HepG2 (cell line): Measurements from ENCODE around the gene MIA2. TPM values are rescaled to one million over a fixed set of nuclear protein-coding genes. Genes with fewer than 3 reads are reported as not detected.

Experiments used
- CREB1 ChIP-seq, 2 experiments: fragments of 450-650 bp in 1 of 2; IDR thresholded peaks; 2 replicates each; pipeline ENCODE4 v1.6.1; 2016 to 2017; ENCODE audit warnings: control low read depth in 1 of 2, mild to moderate bottlenecking in 1 of 2, missing compliant biosample characterization in 1 of 2, missing genetic modification characterization in 1 of 2
- CREBL2 ChIP-seq: sonication (generic); formaldehyde crosslinking; IDR thresholded peaks from 2 replicates; pipeline ENCODE4 v1.8.1; 2023; ENCODE audit warnings: missing genetic modification reagents, mild to moderate bottlenecking, borderline replicate concordance
- HMGXB3 ChIP-seq: sonication (generic); formaldehyde crosslinking; IDR thresholded peaks from 2 replicates; pipeline ENCODE4 v1.4.0; 2020; ENCODE audit warnings: missing genetic modification reagents, borderline replicate concordance
- PPARG ChIP-seq: conservative IDR thresholded peaks from 2 replicates; pipeline ENCODE4 v1.6.1; 2016; ENCODE audit warnings: missing biosample characterization, missing genetic modification reagents
- SALL1 ChIP-seq: sonication (generic); formaldehyde crosslinking; IDR thresholded peaks from 2 replicates; pipeline ENCODE4 v1.8.0; 2022; ENCODE audit warnings: mild to moderate bottlenecking, missing genetic modification reagents
- SIN3A ChIP-seq: IDR thresholded peaks from 2 replicates; pipeline ENCODE4 v1.6.1; 2011; ENCODE audit warnings: low read depth, mild to moderate bottlenecking, control low read depth, low read length, borderline replicate concordance
- SIN3B ChIP-seq: fragments of 150-350 bp; IDR thresholded peaks from 2 replicates; pipeline ENCODE4 v1.6.1; 2014; ENCODE audit warnings: low read length
- TRIM24 ChIP-seq: sonication (generic); formaldehyde crosslinking; IDR thresholded peaks from 2 replicates; pipeline ENCODE4 v1.8.0; 2022; ENCODE audit warnings: mild to moderate bottlenecking, missing genetic modification reagents
- ZNF44 ChIP-seq: sonication (generic); formaldehyde crosslinking; IDR thresholded peaks from 2 replicates; pipeline ENCODE4 v1.5.1; 2020; ENCODE audit warnings: mild to moderate bottlenecking, missing genetic modification reagents
- polyA plus RNA-seq, 8 experiments: library from polyadenylated mRNA; depleted of rRNA in 3 of 8; stranded (reverse) in 7 of 8; unstranded in 1 of 8; fragments of >200 nt; fragmentation: Illumina TruSeq in 4 of 8; extraction: Trizol in 4 of 8; gene quantifications; 2 replicates each; pipeline versions ENCODE4 v1.2.1 to v1.2.3, GENCODE V29; 2011 to 2016; ENCODE audit warnings: low read depth in 4 of 8, missing spikeins in 1 of 8, mixed read lengths in 1 of 8; ENCODE audit not compliant: insufficient read depth in 1 of 8
- total RNA-seq, 5 experiments: library from RNA; depleted of rRNA; stranded (reverse); fragments of >200 nt; fragmentation: Illumina TruSeq; extraction: Trizol; gene quantifications; 2 replicates each; pipeline ENCODE4 v1.2.3, GENCODE V29; 2016; ENCODE audit warnings: low read depth in 1 of 5
- TF ChIP-seq, protein P1 (sequence below): sonication (generic); formaldehyde crosslinking; IDR thresholded peaks from 2 replicates; pipeline ENCODE4 v1.4.0; 2020; ENCODE audit warnings: missing genetic modification reagents, borderline replicate concordance
- TF ChIP-seq, protein P2 (sequence below): IDR thresholded peaks from 2 replicates; pipeline ENCODE4 v1.6.1; 2018; ENCODE audit warnings: missing genetic modification reagents, mild to moderate bottlenecking, missing compliant biosample characterization
- TF ChIP-seq, protein P3 (sequence below): sonication (generic); formaldehyde crosslinking; IDR thresholded peaks from 2 replicates; pipeline ENCODE4 v1.5.1; 2020; ENCODE audit warnings: missing genetic modification reagents, mild to moderate bottlenecking, borderline replicate concordance
- TF ChIP-seq, protein P4 (sequence below): sonication (generic); formaldehyde crosslinking; IDR thresholded peaks from 2 replicates; pipeline ENCODE4 v1.5.0; 2020; ENCODE audit warnings: missing genetic modification reagents

MIA2 gene
- total and polyA plus RNA-seq, 2 of the 13 experiments (the other 11 are each of a cell fraction or from before 2014, with no cell fraction given): 134 to 158 TPM

DNA sequence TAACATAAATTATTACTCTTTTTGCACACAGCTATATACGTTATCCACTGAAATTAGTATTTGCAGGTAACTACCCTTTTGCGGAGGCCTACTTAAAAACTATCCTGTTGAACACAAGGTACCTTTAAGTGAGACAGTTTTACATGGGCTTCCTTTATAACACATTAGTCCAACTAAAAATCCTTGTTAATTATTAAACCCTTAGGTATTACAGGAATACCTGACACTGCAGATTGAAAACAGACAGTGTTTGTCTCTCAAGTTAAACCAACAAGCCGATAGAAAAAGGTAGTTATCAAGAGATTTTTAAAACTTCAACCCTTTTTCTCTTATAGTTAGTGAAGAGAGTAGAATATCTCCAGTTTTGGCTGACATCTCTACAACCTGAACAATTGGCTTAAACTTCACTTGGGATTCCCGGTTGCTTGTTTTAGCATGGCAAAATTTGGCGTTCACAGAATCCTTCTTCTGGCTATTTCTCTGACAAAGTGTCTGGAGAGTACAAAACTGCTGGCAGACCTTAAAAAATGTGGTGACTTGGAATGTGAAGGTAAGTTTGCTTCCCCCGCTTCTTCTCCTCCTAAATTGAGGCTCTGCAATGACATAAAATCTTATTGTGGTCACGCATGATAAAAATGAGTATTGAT, at the start of gene MIA2 (continued):
- TF ChIP-seq CREB1 (IDR thresholded peaks at IDR 0.05): no peak
- peak; percentile 65; the same call in 1 of the 2 replicates for TF ChIP-seq CREB1 (CRISPR knock-in tag; IDR thresholded peaks at IDR 0.05)
- 0 out of 2 replicates have a peak, but pooled peaks have one; percentile 16 for TF ChIP-seq CREBL2 (CRISPR knock-in tag)
- no peak for TF ChIP-seq TRIM24 (CRISPR knock-in tag)
- TF ChIP-seq, protein P1, sequence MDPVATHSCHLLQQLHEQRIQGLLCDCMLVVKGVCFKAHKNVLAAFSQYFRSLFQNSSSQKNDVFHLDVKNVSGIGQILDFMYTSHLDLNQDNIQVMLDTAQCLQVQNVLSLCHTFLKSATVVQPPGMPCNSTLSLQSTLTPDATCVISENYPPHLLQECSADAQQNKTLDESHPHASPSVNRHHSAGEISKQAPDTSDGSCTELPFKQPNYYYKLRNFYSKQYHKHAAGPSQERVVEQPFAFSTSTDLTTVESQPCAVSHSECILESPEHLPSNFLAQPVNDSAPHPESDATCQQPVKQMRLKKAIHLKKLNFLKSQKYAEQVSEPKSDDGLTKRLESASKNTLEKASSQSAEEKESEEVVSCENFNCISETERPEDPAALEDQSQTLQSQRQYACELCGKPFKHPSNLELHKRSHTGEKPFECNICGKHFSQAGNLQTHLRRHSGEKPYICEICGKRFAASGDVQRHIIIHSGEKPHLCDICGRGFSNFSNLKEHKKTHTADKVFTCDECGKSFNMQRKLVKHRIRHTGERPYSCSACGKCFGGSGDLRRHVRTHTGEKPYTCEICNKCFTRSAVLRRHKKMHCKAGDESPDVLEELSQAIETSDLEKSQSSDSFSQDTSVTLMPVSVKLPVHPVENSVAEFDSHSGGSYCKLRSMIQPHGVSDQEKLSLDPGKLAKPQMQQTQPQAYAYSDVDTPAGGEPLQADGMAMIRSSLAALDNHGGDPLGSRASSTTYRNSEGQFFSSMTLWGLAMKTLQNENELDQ (CRISPR knock-in tag): 0 out of 2 replicates have a peak, but pooled peaks have one; percentile 16
- TF ChIP-seq, protein P2, sequence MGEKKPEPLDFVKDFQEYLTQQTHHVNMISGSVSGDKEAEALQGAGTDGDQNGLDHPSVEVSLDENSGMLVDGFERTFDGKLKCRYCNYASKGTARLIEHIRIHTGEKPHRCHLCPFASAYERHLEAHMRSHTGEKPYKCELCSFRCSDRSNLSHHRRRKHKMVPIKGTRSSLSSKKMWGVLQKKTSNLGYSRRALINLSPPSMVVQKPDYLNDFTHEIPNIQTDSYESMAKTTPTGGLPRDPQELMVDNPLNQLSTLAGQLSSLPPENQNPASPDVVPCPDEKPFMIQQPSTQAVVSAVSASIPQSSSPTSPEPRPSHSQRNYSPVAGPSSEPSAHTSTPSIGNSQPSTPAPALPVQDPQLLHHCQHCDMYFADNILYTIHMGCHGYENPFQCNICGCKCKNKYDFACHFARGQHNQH: peak; percentile 72; the same call in 1 of the 2 replicates
- TF ChIP-seq SIN3B: 0 out of 2 replicates have a peak, but pooled peaks have one; percentile 31
- TF ChIP-seq, protein P3, sequence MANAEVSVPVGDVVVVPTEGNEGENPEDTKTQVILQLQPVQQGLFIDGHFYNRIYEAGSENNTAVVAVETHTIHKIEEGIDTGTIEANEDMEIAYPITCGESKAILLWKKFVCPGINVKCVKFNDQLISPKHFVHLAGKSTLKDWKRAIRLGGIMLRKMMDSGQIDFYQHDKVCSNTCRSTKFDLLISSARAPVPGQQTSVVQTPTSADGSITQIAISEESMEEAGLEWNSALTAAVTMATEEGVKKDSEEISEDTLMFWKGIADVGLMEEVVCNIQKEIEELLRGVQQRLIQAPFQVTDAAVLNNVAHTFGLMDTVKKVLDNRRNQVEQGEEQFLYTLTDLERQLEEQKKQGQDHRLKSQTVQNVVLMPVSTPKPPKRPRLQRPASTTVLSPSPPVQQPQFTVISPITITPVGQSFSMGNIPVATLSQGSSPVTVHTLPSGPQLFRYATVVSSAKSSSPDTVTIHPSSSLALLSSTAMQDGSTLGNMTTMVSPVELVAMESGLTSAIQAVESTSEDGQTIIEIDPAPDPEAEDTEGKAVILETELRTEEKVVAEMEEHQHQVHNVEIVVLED: peak; percentile 33; the same call in 1 of the 2 replicates
- TF ChIP-seq SALL1 (CRISPR knock-in tag): no peak
- TF ChIP-seq PPARG (CRISPR knock-in tag): 0 out of 2 replicates have a peak, but pooled peaks have one; percentile 48
- TF ChIP-seq, protein P4, sequence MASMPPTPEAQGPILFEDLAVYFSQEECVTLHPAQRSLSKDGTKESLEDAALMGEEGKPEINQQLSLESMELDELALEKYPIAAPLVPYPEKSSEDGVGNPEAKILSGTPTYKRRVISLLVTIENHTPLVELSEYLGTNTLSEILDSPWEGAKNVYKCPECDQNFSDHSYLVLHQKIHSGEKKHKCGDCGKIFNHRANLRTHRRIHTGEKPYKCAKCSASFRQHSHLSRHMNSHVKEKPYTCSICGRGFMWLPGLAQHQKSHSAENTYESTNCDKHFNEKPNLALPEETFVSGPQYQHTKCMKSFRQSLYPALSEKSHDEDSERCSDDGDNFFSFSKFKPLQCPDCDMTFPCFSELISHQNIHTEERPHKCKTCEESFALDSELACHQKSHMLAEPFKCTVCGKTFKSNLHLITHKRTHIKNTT: no peak
- 0 out of 2 replicates have a peak, but pooled peaks have one; percentile 25 for TF ChIP-seq HMGXB3 (CRISPR knock-in tag)
- TF ChIP-seq SIN3A: peak; percentile 56; the same call in 1 of the 2 replicates
- 0 out of 2 replicates have a peak, but pooled peaks have one; percentile 58 for TF ChIP-seq ZNF44
